ENCODE data around the gene FAM3A.

DNA sequence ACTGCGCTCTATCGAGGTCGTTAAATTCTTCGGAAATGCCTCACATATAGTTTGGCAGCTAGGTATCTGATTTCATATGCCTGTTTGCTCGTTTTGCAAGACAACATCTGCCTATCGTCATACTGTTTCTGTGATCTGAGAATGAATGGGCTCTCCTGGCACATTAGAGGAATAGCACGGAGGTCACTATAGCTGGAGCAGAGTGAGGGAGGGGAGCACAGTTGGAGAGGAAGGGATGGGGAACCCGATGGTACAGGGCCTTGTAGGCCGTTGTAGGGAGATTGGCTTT lies 31.9 kb upstream of the FAM3A start:
- TF ChIP-seq, protein P1, sequence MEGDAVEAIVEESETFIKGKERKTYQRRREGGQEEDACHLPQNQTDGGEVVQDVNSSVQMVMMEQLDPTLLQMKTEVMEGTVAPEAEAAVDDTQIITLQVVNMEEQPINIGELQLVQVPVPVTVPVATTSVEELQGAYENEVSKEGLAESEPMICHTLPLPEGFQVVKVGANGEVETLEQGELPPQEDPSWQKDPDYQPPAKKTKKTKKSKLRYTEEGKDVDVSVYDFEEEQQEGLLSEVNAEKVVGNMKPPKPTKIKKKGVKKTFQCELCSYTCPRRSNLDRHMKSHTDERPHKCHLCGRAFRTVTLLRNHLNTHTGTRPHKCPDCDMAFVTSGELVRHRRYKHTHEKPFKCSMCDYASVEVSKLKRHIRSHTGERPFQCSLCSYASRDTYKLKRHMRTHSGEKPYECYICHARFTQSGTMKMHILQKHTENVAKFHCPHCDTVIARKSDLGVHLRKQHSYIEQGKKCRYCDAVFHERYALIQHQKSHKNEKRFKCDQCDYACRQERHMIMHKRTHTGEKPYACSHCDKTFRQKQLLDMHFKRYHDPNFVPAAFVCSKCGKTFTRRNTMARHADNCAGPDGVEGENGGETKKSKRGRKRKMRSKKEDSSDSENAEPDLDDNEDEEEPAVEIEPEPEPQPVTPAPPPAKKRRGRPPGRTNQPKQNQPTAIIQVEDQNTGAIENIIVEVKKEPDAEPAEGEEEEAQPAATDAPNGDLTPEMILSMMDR (IDR thresholded peaks at IDR 0.05; ENCODE audit: low read length) = no peak
- no peak for TF ChIP-seq EZH2 (optimal IDR thresholded peaks at IDR 0.05; ENCODE audit: low read depth, low read length)

Measured in MM.1S (cell line).